Activated CD8-positive, alpha-beta T cell treated with anti-CD3 and anti-CD28 coated beads for 36 hours (primary cell): ENCODE results near the gene FXR2. TPM values are rescaled to one million over a fixed set of nuclear protein-coding genes. Genes with fewer than 3 reads are reported as not detected.

Source experiments
- ATAC-seq: fragments of 200-7000 bp; cut with Tn5 transposase; one replicate; pipeline ENCODE4 v1.10.0; 2021; ENCODE audit warnings: mild to moderate bottlenecking, moderate library complexity
- CTCF ChIA-PET: fragments of 350-600 bp; sonication (Branson Sonifier 250); formaldehyde crosslinking; loops from one replicate; lab custom pipeline; 2021; ENCODE audit warnings: antibody characterized with exemption; lab: Charles Lee
- POLR2A ChIA-PET: fragments of 350-600 bp; sonication (Branson Sonifier 250); formaldehyde crosslinking; loops from one replicate; lab custom pipeline; 2021; ENCODE audit warnings: antibody characterized with exemption; lab: Charles Lee
- DNase-seq: peaks from one replicate; pipeline ENCODE4 v3.0.0-alpha.2; 2020
- H3K27ac Mint-ChIP-seq: one replicate; pipeline ENCODE4 v1.8.0; 2021; ENCODE audit warnings: mild to moderate bottlenecking, mixed read lengths
- H3K27me3 Mint-ChIP-seq: one replicate; pipeline ENCODE4 v1.8.0; 2021; ENCODE audit warnings: mixed read lengths
- H3K36me3 Mint-ChIP-seq: one replicate; pipeline ENCODE4 v1.8.0; 2021; ENCODE audit warnings: low read depth, mixed read lengths
- H3K4me1 Mint-ChIP-seq: one replicate; pipeline ENCODE4 v1.8.0; 2021; ENCODE audit warnings: low read depth, mixed read lengths
- H3K4me3 Mint-ChIP-seq: one replicate; pipeline ENCODE4 v1.8.0; 2021; ENCODE audit warnings: mild to moderate bottlenecking, moderate library complexity, mixed read lengths
- H3K9me3 Mint-ChIP-seq: one replicate; pipeline ENCODE4 v1.8.0; 2021; ENCODE audit warnings: mixed read lengths
- CTCF ChIP-seq: fragments of 200-600 bp; IDR thresholded peaks from one replicate; pipeline ENCODE4 v1.8.0; 2022; ENCODE audit warnings: antibody characterized with exemption, mild to moderate bottlenecking
- intact Hi-C: fragments of 100-400 bp; cut with micrococcal nuclease; formaldehyde crosslinking; loops from one replicate; pipeline ENCODE4 v1.10.0; 2022
- total RNA-seq, 2 experiments: library from RNA; stranded (reverse); gene quantifications; one replicate each; pipeline ENCODE4 v1.2.3, GENCODE V29; 2021

The FXR2 gene
- total RNA-seq, 2 experiments from 2014 or later, result 28.6 to 33.1 TPM

GRCh38 chr17:7591596-7591995 lies 23.1 kb downstream of the FXR2 start:
- no peak overlapping the region for H3K4me3 Mint-ChIP-seq
- peaks cover 57% of the 10 kb centered on the region for H3K36me3 Mint-ChIP-seq
- ATAC-seq, result no peak
- H3K9me3 Mint-ChIP-seq, result no peaks in the 10 kb centered on the region
- H3K27me3 Mint-ChIP-seq, result no peaks in the 10 kb centered on the region
- CTCF ChIA-PET, result interaction anchor here (0.8 to 1.1 kb wide), 2 partner anchors 77 to 82 kb away, joined by 3 to 5 read pairs; no protein-coding TSS in a partner anchor
- TF ChIP-seq CTCF, result no peak
- POLR2A ChIA-PET, result interaction anchor here (0.8 kb wide), 2 partner anchors 11 to 12 kb away, joined by 3 read pairs; partner anchors contain the start of gene CD68
- intact Hi-C loops, result no loop called here
- no peak overlapping the region for H3K27ac Mint-ChIP-seq
- H3K4me1 Mint-ChIP-seq, result peaks cover 3% of the 10 kb centered on the region
- no peak for DNase-seq

GRCh38 chr17:7590743-7591142 lies 24.0 kb downstream of the FXR2 start:
- POLR2A ChIA-PET, result interaction anchor here (1.4 to 12.5 kb wide), 4 partner anchors 11 to 96 kb away, joined by 4 to 195 read pairs (median 6); partner anchors contain the start of genes CD68 and TP53
- CTCF ChIA-PET, result interaction anchor here (1.5 to 2.8 kb wide), 5 partner anchors 18 to 254 kb away, joined by 3 to 15 read pairs (median 12); partner anchors contain the start of genes ACAP1 and TMEM95
- Mint-ChIP-seq H3K9me3 (no peaks in the 10 kb centered on the region), H3K27me3 (no peaks in the 10 kb centered on the region), H3K4me3 (no peak overlapping the region), H3K27ac (no peak overlapping the region), H3K4me1 (peaks cover 7% of the 10 kb centered on the region), H3K36me3 (peaks cover 56% of the 10 kb centered on the region)
- intact Hi-C loops, result no loop called here
- ATAC-seq, result no peak
- TF ChIP-seq CTCF, result no peak
- no peak for DNase-seq

GRCh38 chr17:7589891-7590691 lies 24.6 kb downstream of the FXR2 start, which contains the start of gene SOX15:
Gene SOX15, minus strand, starts transcription at chr17:7590094. Its CDS starts 418 bp downstream, at chr17:7589676.
- TF ChIP-seq CTCF, result no peak
- DNase-seq (no peak), ATAC-seq (peak; percentile 14)
- ChIA-PET CTCF (interaction anchor here (1.0 to 3.3 kb wide), 26 partner anchors 9 to 325 kb away, joined by 3 to 20 read pairs (median 4); partner anchors contain the start of genes ACAP1, CD68, FXR2 and TMEM95), POLR2A (interaction anchor here (0.8 to 12.5 kb wide), 9 partner anchors 11 to 154 kb away, joined by 3 to 195 read pairs (median 5); partner anchors contain the start of genes CD68, CHRNB1, SENP3 and TNFSF13)
- no peaks in the 10 kb centered on the region for H3K27me3 Mint-ChIP-seq
- no peak within 1 kb of the TSS for H3K4me3 Mint-ChIP-seq
- peaks cover 12% of the 10 kb centered on the region for H3K4me1 Mint-ChIP-seq
- intact Hi-C loops, result no loop called here
- H3K36me3 Mint-ChIP-seq, result peaks cover 54% of the 10 kb centered on the region
- H3K27ac Mint-ChIP-seq, result no peak within 1 kb of the TSS
- no peaks in the 10 kb centered on the region for H3K9me3 Mint-ChIP-seq

GRCh38 chr17:7589204-7589868 lies 25.4 kb downstream of the FXR2 start:
- H3K36me3 Mint-ChIP-seq, result peaks cover 56% of the 10 kb centered on the region
- H3K9me3 Mint-ChIP-seq, result no peaks in the 10 kb centered on the region
- DNase-seq (peak; percentile 79), ATAC-seq (peak; percentile 81)
- H3K4me3 Mint-ChIP-seq, result no peak overlapping the region
- peaks cover 15% of the 10 kb centered on the region for H3K4me1 Mint-ChIP-seq
- no peaks in the 10 kb centered on the region for H3K27me3 Mint-ChIP-seq
- H3K27ac Mint-ChIP-seq, result no peak overlapping the region
- POLR2A ChIA-PET, result interaction anchor here (0.5 to 12.5 kb wide), 10 partner anchors 12 to 153 kb away, joined by 3 to 195 read pairs (median 4); partner anchors contain the start of genes CD68, CHRNB1, SENP3 and TNFSF13
- peak; percentile 82 for TF ChIP-seq CTCF
- CTCF ChIA-PET, result interaction anchor here (0.8 to 3.3 kb wide), 29 partner anchors 8 to 324 kb away, joined by 3 to 20 read pairs (median 4); partner anchors contain the start of genes ACAP1, CD68, FXR2 and TMEM95
- intact Hi-C loops, result no loop called here
